ENCODE data around the gene KRABD2.

GRCh38 chr17:8420041-8420934 is 43.8 kb upstream of the KRABD2 start:
- TF ChIP-seq PAX5 (IDR thresholded peaks at IDR 0.05; ENCODE audit: borderline replicate concordance, low read depth, low read length) (no peak), SMC3 (IDR thresholded peaks at IDR 0.05; ENCODE audit: borderline replicate concordance, low read length) (no peak), EGR1 (IDR thresholded peaks at IDR 0.05; ENCODE audit: borderline replicate concordance in 1 of 2, low read depth in 2 of 2, low read length in 2 of 2) (no peak), EP300 (IDR thresholded peaks at IDR 0.05; ENCODE audit: borderline replicate concordance in 1 of 2, control insufficient read depth in 1 of 2, low read depth in 2 of 2, low read length in 2 of 2) (no peak), CTCF (IDR thresholded peaks at IDR 0.05 in 2 of 3, conservative IDR thresholded peaks at IDR 0.05 in 1 of 3; ENCODE audit: control insufficient read depth in 2 of 3, extremely low read depth in 1 of 3, insufficient read depth in 1 of 3, low read depth in 3 of 3, low read length in 3 of 3) (no peak), CEBPB (IDR thresholded peaks at IDR 0.05; ENCODE audit: borderline replicate concordance in 1 of 2, low read depth in 2 of 2, low read length in 2 of 2) (no peak), EZH2 (IDR thresholded peaks at IDR 0.05; ENCODE audit: borderline replicate concordance, control insufficient read depth, low read depth, low read length) (no peak), MEF2A (IDR thresholded peaks at IDR 0.05; ENCODE audit: insufficient read depth, low read depth, low read length) (no peak), MXI1 (IDR thresholded peaks at IDR 0.05; ENCODE audit: low read depth, low read length) (no peak), GATAD2B (conservative IDR thresholded peaks at IDR 0.05; ENCODE audit: low read depth) (no peak), CUX1 (IDR thresholded peaks at IDR 0.05; ENCODE audit: insufficient replicate concordance, low read depth, low read length) (no peak), CHD2 (IDR thresholded peaks at IDR 0.05; ENCODE audit: borderline replicate concordance, low read depth, low read length) (no peak)
- TF ChIP-seq, protein P1, sequence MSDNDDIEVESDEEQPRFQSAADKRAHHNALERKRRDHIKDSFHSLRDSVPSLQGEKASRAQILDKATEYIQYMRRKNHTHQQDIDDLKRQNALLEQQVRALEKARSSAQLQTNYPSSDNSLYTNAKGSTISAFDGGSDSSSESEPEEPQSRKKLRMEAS (IDR thresholded peaks at IDR 0.05; ENCODE audit: low read depth, low read length): no peak

Measured in GM12878 (cell line).